ENCODE data around the gene AHCY. TPM values are rescaled to one million over a fixed set of nuclear protein-coding genes. Genes with fewer than 3 reads are reported as not detected.
"Not testable (repeated sequence)": the region's sequence is repeated elsewhere in the genome, so short reads cannot be mapped to it uniquely, and the experiment has no call there.

The AHCY gene
- total RNA-seq, 6 experiments from 2014 or later, result 66.5 to 142 (median 111) TPM

DNA sequence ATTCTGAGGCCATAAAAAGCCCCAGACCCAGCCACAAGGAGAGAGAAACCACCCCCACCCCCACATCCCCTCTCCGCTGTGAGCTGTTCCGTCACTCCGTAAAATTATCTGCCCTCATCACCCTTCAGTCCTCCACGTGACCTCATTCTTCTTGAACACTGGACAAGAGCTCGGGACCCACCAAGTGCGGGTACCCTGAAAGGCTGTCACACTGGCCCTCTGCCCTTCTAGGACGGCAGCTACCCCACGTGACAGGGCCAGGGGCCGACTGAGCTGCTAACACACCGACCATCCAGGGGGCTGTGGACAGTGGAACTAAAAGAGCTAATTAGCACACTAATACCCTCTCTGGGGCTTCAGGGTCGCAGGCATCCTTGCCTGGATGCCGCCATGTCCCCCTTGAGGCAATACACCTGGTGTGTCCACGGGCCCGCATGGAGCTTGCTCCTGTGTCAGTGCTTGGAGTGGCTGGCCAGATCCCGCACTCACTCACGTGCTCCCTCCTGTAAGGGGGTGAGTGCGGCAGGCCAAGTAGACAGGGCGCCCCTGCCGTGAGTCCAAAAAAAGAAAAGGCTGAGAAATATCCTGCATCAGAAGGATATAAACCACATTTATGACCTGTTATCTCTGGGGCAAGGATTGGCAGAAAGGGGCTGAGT lies 29.2 kb upstream of the AHCY start:
- peaks cover 0 to 20% (median 0%) of the 10 kb centered on the region in 4 donors for H3K4me1 ChIP-seq
- DNase-seq (no peak), ATAC-seq (no peak)
- intact Hi-C loops (cut with DNase I), result no loop called here
- H3K4me3 ChIP-seq, result no peak overlapping the region
- H3K36me3 ChIP-seq, result no peaks in the 10 kb centered on the region
- H3K27ac ChIP-seq, result no peak overlapping the region
- 100% methylated on average over 4 of the region's 19 CpGs for WGBS (ENCODE audit: insufficient coverage, low coverage, low lambda C conversion rate, missing lambda C conversion rate)
- TF ChIP-seq, protein P1, sequence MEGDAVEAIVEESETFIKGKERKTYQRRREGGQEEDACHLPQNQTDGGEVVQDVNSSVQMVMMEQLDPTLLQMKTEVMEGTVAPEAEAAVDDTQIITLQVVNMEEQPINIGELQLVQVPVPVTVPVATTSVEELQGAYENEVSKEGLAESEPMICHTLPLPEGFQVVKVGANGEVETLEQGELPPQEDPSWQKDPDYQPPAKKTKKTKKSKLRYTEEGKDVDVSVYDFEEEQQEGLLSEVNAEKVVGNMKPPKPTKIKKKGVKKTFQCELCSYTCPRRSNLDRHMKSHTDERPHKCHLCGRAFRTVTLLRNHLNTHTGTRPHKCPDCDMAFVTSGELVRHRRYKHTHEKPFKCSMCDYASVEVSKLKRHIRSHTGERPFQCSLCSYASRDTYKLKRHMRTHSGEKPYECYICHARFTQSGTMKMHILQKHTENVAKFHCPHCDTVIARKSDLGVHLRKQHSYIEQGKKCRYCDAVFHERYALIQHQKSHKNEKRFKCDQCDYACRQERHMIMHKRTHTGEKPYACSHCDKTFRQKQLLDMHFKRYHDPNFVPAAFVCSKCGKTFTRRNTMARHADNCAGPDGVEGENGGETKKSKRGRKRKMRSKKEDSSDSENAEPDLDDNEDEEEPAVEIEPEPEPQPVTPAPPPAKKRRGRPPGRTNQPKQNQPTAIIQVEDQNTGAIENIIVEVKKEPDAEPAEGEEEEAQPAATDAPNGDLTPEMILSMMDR (IDR thresholded peaks at IDR 0.05), result no peak
- no peak for TF ChIP-seq POLR2A (IDR thresholded peaks at IDR 0.05)
- no peaks in the 10 kb centered on the region for H3K27me3 ChIP-seq
- no peaks in the 10 kb centered on the region for H3K9me3 ChIP-seq

DNA sequence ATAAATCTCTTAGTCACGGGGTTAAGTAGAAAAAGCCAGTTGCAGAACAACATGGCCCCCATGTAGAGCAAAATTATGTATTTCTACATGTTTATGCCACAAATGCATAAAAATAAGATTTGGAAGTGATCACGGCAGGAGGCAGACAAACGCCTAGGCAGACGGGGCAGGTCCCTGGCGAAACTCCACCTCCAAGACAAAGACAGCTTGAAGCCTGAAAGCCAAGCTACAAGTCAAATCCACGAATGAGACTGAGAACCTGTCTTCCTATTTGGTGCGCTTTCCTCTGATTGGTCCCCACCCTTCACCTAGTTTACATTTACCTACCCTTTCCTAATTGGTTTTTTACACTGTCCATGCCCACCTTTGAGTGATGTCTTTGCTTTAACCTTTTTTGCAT lies 28.7 kb upstream of the AHCY start:
- intact Hi-C loops (cut with DNase I), result no loop called here
- Histone ChIP-seq H3K4me3 (no peak overlapping the region), H3K27ac (peak overlapping the region in 1 of 3 donors; percentile 78), H3K9me3 (no peaks in the 10 kb centered on the region), H3K27me3 (no peaks in the 10 kb centered on the region), H3K36me3 (no peaks in the 10 kb centered on the region), H3K4me1 (peaks cover 0 to 20% (median 0%) of the 10 kb centered on the region in 4 donors)
- ATAC-seq (no peak), DNase-seq (no peak)
- WGBS (ENCODE audit: insufficient coverage, low coverage, low lambda C conversion rate, missing lambda C conversion rate), result 93% methylated on average over 3 of the region's 7 CpGs
- TF ChIP-seq POLR2A (IDR thresholded peaks at IDR 0.05), result no peak
- TF ChIP-seq, protein P1 (IDR thresholded peaks at IDR 0.05), result no peak

DNA sequence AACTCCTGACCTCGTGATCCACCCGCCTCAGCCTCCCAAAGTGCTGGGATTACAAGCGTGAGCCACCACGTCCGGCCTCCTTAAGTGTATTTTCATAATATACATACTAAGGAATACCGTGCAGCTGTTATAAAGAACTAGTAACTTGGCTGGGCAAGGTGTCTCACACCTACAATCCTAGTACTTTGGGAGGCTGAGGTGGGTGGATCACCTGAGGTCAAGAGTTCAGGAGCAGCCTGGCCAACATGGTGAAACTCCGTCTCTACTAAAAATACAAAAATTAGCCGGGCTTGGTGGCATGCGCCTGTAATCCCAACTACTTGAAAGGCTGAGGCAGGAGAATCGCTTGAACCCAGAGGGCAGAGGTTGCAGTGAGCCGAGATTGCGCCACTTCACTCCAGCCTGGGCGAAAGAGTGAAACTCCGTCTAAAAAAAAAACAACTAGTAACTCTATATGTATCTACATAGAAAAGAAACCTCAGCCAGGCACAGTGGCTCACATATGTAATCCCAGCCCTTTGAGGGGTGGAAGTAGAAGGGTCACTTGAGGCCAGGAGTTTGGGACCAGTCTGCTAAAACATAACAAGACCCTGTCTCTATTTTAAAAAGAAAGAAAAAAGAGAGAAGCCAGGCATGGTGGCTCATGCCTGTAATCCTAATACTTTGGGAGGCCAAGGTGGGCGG lies 27.8 kb upstream of the AHCY start:
- H3K27me3 ChIP-seq; H3K36me3 ChIP-seq; H3K9me3 ChIP-seq; H3K4me3 ChIP-seq; intact Hi-C loops (cut with DNase I): not testable (repeated sequence)
- ATAC-seq (peak; percentile 66 to 80 (median 75)), DNase-seq (peak; percentile 35 to 78 (median 71))
- Histone ChIP-seq H3K27ac (peak overlapping the region in 2 of 3 donors; percentile 45 to 78), H3K4me1 (peaks cover 0 to 20% (median 0%) of the 10 kb centered on the region in 4 donors)
- 32% methylated on average over 11 of the region's 15 CpGs for WGBS (ENCODE audit: insufficient coverage, low coverage, low lambda C conversion rate, missing lambda C conversion rate)

DNA sequence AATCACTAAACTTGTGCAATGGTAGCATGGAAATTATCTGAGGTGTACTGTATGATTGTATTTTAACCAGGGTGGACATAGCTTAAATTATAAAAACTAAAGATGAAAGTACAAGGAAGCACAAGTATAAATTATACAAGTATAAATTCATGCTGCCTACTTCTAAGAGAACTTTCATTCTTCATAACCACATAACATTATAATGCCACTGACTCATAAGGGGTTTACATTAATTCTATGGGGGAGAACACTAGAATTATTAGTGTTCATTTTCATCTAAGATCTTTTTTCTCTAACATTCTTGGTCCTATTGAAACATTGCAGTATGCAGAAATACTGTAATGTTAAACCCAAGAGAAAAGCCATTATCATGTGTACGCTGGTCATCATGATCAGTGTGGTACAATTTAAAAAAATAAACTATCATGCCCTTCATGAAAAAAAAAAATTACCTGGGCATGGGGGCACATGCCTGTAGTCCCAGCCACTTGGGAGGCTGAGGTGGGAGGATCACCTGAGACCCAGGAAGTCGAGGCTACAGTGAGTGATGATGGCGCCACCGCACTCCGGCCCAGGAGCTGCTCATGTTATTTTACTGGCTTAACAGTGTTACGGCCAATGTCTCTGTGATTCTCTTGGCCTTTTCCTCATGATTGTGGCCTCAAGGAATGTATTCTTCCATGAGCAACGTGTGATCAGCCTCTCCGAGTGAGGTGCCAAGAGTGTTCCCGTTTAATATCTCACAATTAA lies 25.9 kb upstream of the AHCY start:
- no peak overlapping the region for H3K27ac ChIP-seq
- no peaks in the 10 kb centered on the region for H3K27me3 ChIP-seq
- DNase-seq, result no peak
- intact Hi-C loops (cut with DNase I), result no loop called here
- TF ChIP-seq, protein P1 (IDR thresholded peaks at IDR 0.05), result no peak
- TF ChIP-seq POLR2A (IDR thresholded peaks at IDR 0.05), result no peak
- no peak overlapping the region for H3K4me3 ChIP-seq
- H3K36me3 ChIP-seq, result no peaks in the 10 kb centered on the region
- peaks cover 0 to 16% (median 0%) of the 10 kb centered on the region in 4 donors for H3K4me1 ChIP-seq
- ATAC-seq, result no peak
- WGBS (ENCODE audit: insufficient coverage, low coverage, low lambda C conversion rate, missing lambda C conversion rate), result 88% methylated on average over 8 of the region's 9 CpGs
- H3K9me3 ChIP-seq, result no peaks in the 10 kb centered on the region

DNA sequence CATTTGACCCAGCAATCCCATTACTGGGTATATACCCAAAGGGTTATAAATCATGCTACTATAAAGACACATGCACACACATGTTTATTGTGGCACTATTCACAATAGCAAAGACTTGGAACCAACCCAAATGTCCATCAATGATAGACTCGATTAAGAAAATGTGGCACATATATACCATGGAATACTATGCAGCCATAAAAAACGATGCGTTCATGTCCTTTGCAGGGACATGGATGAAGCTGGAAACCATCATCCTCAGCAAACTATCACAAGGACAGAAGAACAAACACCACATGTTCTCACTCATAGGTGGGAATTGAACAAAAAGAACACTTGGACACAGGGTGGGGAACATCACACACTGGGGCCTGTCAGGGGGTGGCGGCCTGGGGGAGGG lies 25.1 kb upstream of the AHCY start:
- H3K4me1 ChIP-seq, result peaks cover 0 to 15% (median 0%) of the 10 kb centered on the region in 4 donors

More for the DNA sequence above, 25.1 kb upstream of the AHCY start:
- H3K27ac ChIP-seq; H3K9me3 ChIP-seq; DNase-seq; intact Hi-C loops (cut with DNase I); H3K36me3 ChIP-seq; H3K27me3 ChIP-seq; ATAC-seq; H3K4me3 ChIP-seq: not testable (repeated sequence)
- WGBS (ENCODE audit: insufficient coverage, low coverage, low lambda C conversion rate, missing lambda C conversion rate), result 86% methylated on average over 3 of the region's 4 CpGs
